ENCODE measurements around the gene ACOT11. TPM values are rescaled to one million over a fixed set of nuclear protein-coding genes. Genes with fewer than 3 reads are reported as not detected.
"Not testable (repeated sequence)": the region's sequence is repeated elsewhere in the genome, so short reads cannot be mapped to it uniquely, and the experiment has no call there.

Gene ACOT11
- total RNA-seq, 3 donors from 2014 or later, result 1.6 to 7.3 (median 1.8) TPM

GRCh38 chr1:54510715-54511270 lies 37.2 kb upstream of the ACOT11 start:
- no peaks in the 10 kb centered on the region for H3K9me3 ChIP-seq
- no peak for TF ChIP-seq POLR2A (IDR thresholded peaks at IDR 0.05)
- TF ChIP-seq, protein P1, sequence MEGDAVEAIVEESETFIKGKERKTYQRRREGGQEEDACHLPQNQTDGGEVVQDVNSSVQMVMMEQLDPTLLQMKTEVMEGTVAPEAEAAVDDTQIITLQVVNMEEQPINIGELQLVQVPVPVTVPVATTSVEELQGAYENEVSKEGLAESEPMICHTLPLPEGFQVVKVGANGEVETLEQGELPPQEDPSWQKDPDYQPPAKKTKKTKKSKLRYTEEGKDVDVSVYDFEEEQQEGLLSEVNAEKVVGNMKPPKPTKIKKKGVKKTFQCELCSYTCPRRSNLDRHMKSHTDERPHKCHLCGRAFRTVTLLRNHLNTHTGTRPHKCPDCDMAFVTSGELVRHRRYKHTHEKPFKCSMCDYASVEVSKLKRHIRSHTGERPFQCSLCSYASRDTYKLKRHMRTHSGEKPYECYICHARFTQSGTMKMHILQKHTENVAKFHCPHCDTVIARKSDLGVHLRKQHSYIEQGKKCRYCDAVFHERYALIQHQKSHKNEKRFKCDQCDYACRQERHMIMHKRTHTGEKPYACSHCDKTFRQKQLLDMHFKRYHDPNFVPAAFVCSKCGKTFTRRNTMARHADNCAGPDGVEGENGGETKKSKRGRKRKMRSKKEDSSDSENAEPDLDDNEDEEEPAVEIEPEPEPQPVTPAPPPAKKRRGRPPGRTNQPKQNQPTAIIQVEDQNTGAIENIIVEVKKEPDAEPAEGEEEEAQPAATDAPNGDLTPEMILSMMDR (IDR thresholded peaks at IDR 0.05), result no peak
- no peak for DNase-seq (ENCODE audit: low spot score in 2 of 2)
- H3K36me3 ChIP-seq, result no peaks in the 10 kb centered on the region
- H3K4me3 ChIP-seq, result no peak overlapping the region
- H3K27me3 ChIP-seq, result no peaks in the 10 kb centered on the region
- no peaks in the 10 kb centered on the region for H3K4me1 ChIP-seq
- H3K27ac ChIP-seq, result no peak overlapping the region
- intact Hi-C loops (cut with DNase I; ENCODE audit: low total_unique reads), result no loop called here

DNA sequence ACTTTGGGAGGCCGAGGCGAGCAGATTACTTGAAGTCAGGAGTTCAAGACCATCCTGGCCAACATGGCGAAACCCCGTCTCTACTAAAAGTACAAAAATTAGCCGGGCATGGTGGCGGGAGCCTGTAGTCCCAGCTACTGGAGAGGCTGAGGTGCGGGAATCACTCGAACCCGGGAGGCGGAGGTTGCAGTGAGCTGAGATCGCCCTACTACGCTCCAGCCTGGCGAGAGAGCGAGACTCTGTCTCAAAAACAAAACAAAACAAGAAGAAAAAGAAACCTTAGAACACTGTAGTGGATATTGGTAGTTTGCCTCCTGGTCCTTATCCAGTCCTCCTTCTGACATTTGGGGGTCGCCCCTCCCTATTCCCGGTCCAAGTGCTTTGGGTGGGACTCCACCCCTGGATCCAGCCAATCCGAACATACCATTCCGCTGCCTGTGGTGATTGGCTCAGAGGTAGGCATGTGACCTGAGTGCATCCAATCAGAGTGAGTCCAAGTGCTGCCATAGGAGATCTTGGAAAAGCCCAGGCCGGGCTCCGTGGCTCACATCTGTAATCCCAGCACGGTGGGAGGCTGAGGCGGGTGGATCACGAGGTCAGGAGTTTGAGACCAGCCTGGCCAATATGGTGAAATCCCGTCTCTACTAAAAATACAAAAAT lies 34.0 kb upstream of the ACOT11 start:
- DNase-seq (ENCODE audit: low spot score in 2 of 2); H3K4me3 ChIP-seq; H3K4me1 ChIP-seq; H3K27ac ChIP-seq; intact Hi-C loops (cut with DNase I; ENCODE audit: low total_unique reads); H3K9me3 ChIP-seq; H3K36me3 ChIP-seq; H3K27me3 ChIP-seq: not testable (repeated sequence)

DNA sequence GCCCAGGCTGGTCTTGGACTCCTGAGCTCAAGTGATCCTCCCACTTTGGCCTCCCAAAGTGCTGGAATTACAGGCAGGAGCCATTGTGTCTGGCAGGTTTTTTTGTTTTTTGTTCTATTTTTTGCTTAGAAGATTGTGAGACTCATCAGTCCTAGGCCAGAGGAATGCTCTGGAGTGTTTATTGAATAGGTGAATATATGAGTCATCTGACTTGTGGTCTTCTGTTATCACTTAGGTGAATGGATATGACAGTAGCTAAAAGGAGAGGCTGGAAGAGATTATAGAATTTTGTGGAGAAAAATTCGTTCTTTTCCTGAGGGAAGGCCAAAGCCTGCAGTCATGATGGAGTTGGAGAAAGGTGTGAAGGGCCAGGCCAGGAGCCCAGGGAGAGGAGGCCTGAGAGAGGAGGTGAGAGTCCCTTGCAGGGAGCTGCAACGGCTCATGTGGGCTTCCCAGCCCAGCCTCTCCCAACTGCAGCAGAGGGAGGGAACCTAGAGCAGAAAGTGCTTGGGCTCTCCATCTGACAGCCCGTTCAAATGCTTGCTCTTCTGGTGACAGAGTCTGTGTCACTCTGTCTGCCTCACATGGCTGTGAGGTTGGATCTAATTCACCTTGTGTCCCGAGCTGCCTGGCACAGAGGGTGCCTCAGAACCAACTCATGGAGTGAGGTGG lies 31.6 kb upstream of the ACOT11 start:
- intact Hi-C loops (cut with DNase I; ENCODE audit: low total_unique reads), result no loop called here
- Histone ChIP-seq H3K9me3 (no peaks in the 10 kb centered on the region), H3K4me3 (no peak overlapping the region), H3K27ac (no peak overlapping the region), H3K27me3 (no peaks in the 10 kb centered on the region), H3K4me1 (no peaks in the 10 kb centered on the region), H3K36me3 (no peaks in the 10 kb centered on the region)
- DNase-seq (ENCODE audit: low spot score in 2 of 2), result no peak
- TF ChIP-seq POLR2AphosphoS5 (IDR thresholded peaks at IDR 0.05), result no peak
- TF ChIP-seq POLR2A (IDR thresholded peaks at IDR 0.05), result no peak
- TF ChIP-seq, protein P1 (IDR thresholded peaks at IDR 0.05), result no peak

GRCh38 chr1:54517496-54517895 lies 30.5 kb upstream of the ACOT11 start:
- no peaks in the 10 kb centered on the region for H3K4me1 ChIP-seq
- no peaks in the 10 kb centered on the region for H3K9me3 ChIP-seq
- DNase-seq (ENCODE audit: low spot score in 2 of 2), result no peak
- no peaks in the 10 kb centered on the region for H3K36me3 ChIP-seq
- H3K27me3 ChIP-seq, result no peaks in the 10 kb centered on the region
- TF ChIP-seq POLR2AphosphoS5 (IDR thresholded peaks at IDR 0.05) (no peak), POLR2A (IDR thresholded peaks at IDR 0.05) (no peak)
- TF ChIP-seq, protein P1 (IDR thresholded peaks at IDR 0.05), result no peak
- no peak overlapping the region for H3K27ac ChIP-seq
- H3K4me3 ChIP-seq, result no peak overlapping the region
- intact Hi-C loops (cut with DNase I; ENCODE audit: low total_unique reads), result no loop called here

DNA sequence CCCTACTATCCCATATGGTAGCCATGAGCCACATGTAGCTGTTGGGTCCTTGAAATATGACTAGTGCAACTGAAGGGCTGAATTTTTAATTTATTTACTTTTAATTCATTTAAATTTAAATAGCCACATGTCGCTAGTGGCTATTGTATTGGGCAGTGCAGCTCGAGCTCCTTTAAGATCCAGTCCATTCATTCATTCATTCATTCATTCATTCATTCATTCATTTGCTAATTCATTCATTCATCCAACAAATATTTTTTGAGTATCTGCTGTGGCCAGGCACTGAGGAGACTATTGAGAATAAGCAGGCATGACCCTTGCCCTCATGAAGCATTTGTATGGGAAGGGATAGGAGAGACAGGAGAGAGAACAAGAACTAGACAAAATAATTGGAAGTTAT lies 29.5 kb upstream of the ACOT11 start:
- H3K4me3 ChIP-seq, result no peak overlapping the region
- no peak for DNase-seq (ENCODE audit: low spot score in 2 of 2)
- no peaks in the 10 kb centered on the region for H3K36me3 ChIP-seq
- intact Hi-C loops (cut with DNase I; ENCODE audit: low total_unique reads), result no loop called here
- no peak overlapping the region for H3K27ac ChIP-seq
- no peaks in the 10 kb centered on the region for H3K27me3 ChIP-seq
- no peaks in the 10 kb centered on the region for H3K9me3 ChIP-seq
- TF ChIP-seq, protein P1 (IDR thresholded peaks at IDR 0.05), result no peak
- no peak for TF ChIP-seq POLR2A (IDR thresholded peaks at IDR 0.05)
- no peak for TF ChIP-seq POLR2AphosphoS5 (IDR thresholded peaks at IDR 0.05)
- no peaks in the 10 kb centered on the region for H3K4me1 ChIP-seq

All from breast epithelium (tissue), 4 donors.